Medulla oblongata (tissue), 1 donor: Measurements from ENCODE around the gene PRKN.
"Not testable (repeated sequence)": the region's sequence is repeated elsewhere in the genome, so short reads cannot be mapped to it uniquely, and the experiment has no call there.

Experiments
- DNase-seq: peaks from one replicate; pipeline ENCODE4 v3.0.0-alpha.2; 2015; ENCODE audit errors: extremely low spot score

Gene PRKN

GRCh38 chr6:162538643-162539064 is 188.9 kb downstream of the PRKN start:
- no peak for DNase-seq

DNA sequence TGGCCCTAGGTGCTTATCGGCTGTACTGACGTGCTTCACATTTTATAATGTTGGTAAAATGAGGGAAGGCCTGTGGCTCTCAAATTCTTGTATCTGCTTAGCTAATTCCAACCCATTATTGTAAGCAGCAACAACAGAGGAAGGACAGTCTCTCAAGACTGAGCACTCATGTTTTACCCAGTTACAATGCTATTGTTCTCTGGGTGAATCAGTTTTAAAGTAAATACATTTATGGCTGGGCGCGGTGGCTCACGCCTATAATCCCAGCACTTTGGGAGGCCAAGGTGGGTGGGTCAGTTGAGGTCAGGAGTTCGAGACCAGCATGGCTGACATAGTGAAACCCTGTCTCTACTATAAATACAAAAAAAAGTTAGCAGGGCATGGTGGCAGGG is 194.6 kb downstream of the PRKN start:
- DNase-seq = no peak

DNA sequence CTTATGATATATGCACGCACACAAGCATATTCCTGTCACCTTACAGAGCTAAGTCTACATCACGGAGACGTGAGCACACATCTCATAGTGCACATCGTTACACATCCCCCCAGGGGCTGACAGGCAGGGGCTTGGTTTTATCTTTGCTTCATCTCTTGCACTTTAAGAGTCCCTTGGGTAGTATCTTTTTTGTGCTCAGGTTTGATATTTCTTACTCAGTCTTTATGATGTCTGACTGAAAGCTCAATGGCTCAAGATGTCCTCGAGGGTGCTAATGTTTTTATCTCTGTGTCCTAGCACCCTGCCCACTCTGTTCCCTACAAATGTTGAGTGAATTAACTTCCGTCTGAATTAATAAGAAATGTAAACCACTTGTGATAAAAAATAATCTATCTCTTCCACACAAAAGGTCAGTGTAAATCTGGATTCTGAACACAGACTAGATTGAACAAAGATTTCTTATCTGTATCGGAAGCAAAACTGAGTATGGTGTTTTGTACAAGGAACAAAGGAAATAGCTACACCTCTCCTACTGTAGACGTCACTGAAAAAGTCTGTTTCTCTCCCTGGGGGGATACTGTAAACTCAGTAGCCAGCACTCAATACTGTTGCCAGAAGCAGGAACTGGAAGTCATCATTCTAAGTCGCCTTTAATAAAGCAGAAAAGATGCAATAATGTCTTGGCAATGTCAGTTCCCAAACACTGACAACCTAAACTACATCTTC is 195.1 kb downstream of the PRKN start:
- DNase-seq = no peak

DNA sequence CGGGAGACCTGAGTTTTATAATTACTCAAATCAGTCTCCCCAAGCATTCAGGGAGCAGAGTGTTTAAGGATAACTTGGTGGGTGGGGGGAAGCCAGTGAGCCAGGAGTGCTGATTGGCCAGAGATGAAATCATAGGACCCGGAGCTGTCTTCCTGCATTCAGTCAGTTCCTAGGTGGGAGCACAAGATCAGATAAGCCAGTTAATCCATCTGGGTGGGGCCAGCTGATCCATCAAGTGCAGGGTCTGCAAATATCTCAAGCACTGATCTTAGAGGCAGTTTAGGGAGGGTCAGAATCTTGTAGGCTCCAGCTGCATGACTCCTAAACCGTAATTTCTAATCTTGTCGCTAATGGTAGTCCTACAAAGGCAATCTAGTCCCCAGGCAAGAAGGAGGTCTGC is 196.2 kb downstream of the PRKN start:
- DNase-seq = not testable (repeated sequence)

DNA sequence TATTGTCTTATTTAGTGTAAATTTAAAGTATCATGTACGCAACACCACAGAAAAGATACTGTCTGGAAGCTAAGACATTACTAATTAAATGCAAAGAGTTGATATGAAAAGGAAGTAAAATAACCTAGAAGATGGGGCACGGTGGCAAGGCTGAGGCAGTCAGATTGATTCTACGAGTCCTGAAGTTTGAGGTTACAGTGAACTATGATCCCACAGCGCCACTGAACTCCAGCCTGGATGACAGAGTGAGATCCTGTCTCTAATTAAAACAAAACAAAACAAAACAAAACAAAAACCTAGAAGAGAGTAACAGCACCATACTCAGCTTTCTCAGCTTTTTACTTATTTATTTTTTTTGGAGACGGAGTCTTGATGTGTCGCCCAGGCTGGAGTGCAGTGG is 199.0 kb downstream of the PRKN start:
- no peak for DNase-seq

DNA sequence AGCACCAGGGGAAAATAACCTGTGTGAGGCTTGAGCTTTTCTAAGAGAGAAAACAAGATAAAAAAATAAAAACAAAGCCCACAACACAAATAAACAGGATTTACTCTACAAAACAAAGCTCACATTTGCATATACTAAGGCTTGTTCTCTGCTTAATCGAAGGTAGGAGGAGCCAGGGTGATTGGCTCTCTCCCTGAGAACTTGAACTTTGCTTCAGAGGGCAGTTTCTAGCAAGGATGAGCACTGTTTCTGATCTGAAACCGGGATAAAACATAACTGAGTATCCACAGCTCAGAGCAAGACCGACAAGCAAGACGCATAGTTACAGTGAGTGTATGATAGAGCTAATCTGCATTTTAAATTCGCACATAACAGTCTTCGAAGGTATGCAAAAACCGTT is 200.6 kb downstream of the PRKN start:
- no peak for DNase-seq

- DNase-seq = no peak
Measured at GRCh38 chr6:162525181-162525580, 202.4 kb downstream of the PRKN start.

- DNase-seq = no peak
Measured at GRCh38 chr6:162512744-162513143, 214.8 kb downstream of the PRKN start.

- DNase-seq = peak; percentile 61
Measured at GRCh38 chr6:162497389-162497788, 230.2 kb downstream of the PRKN start.

- no peak for DNase-seq
Measured at GRCh38 chr6:162493917-162494316, 233.6 kb downstream of the PRKN start.

GRCh38 chr6:162491637-162492036 is 235.9 kb downstream of the PRKN start:
- DNase-seq = no peak

- no peak for DNase-seq
Measured at GRCh38 chr6:162489101-162489976, 238.2 kb downstream of the PRKN start.

- DNase-seq = no peak
Measured at GRCh38 chr6:162488444-162488843, 239.1 kb downstream of the PRKN start.

GRCh38 chr6:162485464-162485863 is 242.1 kb downstream of the PRKN start:
- no peak for DNase-seq

- no peak for DNase-seq
Measured at GRCh38 chr6:162481938-162482337, 245.6 kb downstream of the PRKN start.

DNA sequence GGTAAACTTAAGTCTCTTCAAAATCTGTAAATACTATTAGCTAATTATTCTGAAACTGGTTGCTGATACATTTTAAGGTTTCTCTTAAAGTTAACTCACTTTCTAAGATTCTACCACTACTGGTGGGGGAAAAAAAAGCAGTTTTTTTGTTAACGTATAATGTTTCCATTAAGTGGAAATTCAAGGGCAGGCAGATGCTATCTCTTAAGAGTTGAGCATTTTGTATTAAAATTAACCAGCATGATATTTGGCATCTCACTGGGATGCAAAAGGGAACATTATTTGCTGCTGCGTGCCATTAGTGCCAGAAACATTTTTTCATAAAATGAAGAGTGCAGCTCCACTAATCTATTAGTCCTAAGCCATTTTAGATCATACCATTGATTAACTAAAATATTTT is 246.2 kb downstream of the PRKN start:
- no peak for DNase-seq

- DNase-seq = no peak
Measured at GRCh38 chr6:162478192-162478671, 249.3 kb downstream of the PRKN start.

- DNase-seq = no peak
Measured at GRCh38 chr6:162474722-162475121, 252.8 kb downstream of the PRKN start.

GRCh38 chr6:162471842-162472241 is 255.7 kb downstream of the PRKN start:
- DNase-seq = no peak

DNA sequence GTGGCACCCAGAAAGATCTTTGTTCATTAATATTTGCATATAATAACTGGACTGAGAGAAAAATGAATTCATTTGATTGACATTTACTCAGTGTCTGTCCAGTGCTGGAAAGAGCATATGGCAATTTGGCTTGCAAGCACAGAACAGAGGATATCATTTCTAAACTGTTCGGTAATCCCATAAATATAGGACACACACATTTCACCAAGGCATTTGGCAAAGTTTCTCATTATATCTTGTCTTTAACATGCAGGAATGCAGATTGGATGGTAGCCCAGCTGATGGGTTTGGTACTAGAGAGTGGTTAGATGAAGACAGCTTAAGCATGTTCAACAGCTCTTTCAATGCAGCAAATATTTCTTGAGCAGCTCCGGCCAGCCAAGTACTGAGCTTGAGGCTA is 259.2 kb downstream of the PRKN start:
- no peak for DNase-seq

- DNase-seq = no peak
Measured at GRCh38 chr6:162467679-162468078, 259.9 kb downstream of the PRKN start.

DNA sequence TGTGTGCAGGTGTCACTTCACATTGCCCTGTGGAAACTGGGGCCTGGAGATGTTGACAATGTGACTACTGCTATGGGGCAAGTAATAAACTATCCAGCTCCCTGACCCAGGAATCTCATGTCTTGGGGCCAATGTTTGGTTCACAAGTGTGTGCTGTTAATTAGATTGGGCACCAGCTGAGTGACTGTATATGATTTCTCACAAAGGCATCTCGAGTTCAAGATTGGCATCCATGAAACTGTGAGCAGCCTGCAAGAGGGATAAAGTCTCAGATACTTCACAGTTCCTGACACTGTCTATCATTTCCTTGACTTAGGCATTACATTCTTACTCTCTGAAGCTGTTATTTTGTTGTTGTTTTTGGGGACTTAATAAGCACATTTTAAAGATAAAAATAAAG is 264.0 kb downstream of the PRKN start:
- no peak for DNase-seq

DNA sequence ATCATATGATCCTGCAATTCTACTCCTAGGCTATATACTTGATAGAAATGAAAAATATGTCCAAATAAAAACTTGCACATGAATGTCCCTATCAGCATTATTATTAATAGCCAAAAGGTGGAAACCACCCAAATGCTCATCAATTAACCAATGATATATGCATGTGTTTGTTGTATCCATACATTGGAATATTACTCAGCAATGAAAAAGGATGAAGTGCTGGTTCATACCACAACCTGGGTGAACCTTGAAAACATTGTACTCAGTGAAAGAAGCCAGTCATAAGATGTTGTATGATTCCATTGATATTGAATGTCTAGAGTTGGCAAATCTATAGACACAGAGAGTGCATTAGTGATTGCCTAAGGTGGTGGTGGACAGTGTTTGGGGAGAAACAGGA is 267.6 kb downstream of the PRKN start:
- no peak for DNase-seq
